OCI-LY7 (cell line): ENCODE measurements around the gene GJB3.

Source experiments
- CTCF ChIP-seq: fragments of 200-600 bp; sonication (generic); conservative IDR thresholded peaks from 2 replicates; pipeline ENCODE4 v1.5.1; 2014; ENCODE audit warnings: mild to moderate bottlenecking, antibody characterized with exemption, low read length, moderate library complexity, mixed read lengths
- EZH2phosphoT487 ChIP-seq: fragments of 200-600 bp; sonication (generic); IDR thresholded peaks from 2 replicates; pipeline ENCODE4 v1.6.1; 2018; ENCODE audit warnings: low read depth, borderline replicate concordance, mild to moderate bottlenecking, mixed run types, antibody characterized with exemption, low read length, moderate library complexity, mixed read lengths

- TF ChIP-seq CTCF (no peak), EZH2phosphoT487 (no peak)
These were observed 4.3 kb downstream of the GJB3 start for GRCh38 chr1:34785231-34785874.
